ENCODE data around the gene LRMDA. TPM values are rescaled to one million over a fixed set of nuclear protein-coding genes. Genes with fewer than 3 reads are reported as not detected.

The LRMDA gene
- total RNA-seq, 5 donors from 2014 or later (not counting 1 experiment from before 2014, with no cell fraction given): 0.30 to 1.2 TPM; not detected in 3

DNA sequence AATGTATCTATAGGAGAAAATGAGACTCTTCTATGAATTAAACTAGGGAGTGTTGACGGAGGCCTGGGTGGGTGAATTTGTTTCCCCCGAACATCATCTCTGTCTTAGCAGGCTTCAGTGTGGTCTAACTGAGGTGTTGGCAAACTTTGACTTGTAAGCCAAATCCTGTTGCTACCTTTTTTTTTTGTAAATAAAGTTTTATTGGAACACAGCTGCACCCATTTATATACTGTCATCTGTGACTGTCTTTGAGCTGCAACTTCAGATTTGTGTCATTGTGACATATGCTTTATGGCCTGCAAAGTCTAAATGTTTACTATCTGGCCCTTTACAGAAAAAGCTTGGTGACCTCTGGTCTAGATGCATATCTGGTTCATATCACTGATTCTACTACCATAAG lies 455.9 kb downstream of the LRMDA start:
- H3K36me3 ChIP-seq (ENCODE audit: control insufficient read depth in 2 of 2, extremely low read depth in 1 of 2, insufficient read depth in 1 of 2, low read length in 1 of 2): no peaks in the 10 kb centered on the region
- Mint-ChIP-seq H3K27ac (no peak overlapping the region), H3K27me3 (peaks cover 0 to 4% of the 10 kb centered on the region in 2 donors), H3K4me1 (no peaks in the 10 kb centered on the region), H3K36me3 (no peaks in the 10 kb centered on the region), H3K9me3 (no peaks in the 10 kb centered on the region), H3K4me3 (no peak overlapping the region)
- no peak for DNase-seq
- H3K9me3 ChIP-seq: no peaks in the 10 kb centered on the region
- H3K27me3 ChIP-seq (replicated peaks in 1 of 2; ENCODE audit: control insufficient read depth in 2 of 2, extremely low read depth in 1 of 2, insufficient read depth in 2 of 2, low read length in 1 of 2): no peaks in the 10 kb centered on the region
- H3K4me1 ChIP-seq (ENCODE audit: control insufficient read depth in 1 of 2, extremely low read depth in 1 of 2, insufficient read depth in 2 of 2, low read length in 2 of 2): no peaks in the 10 kb centered on the region
- no peak for ATAC-seq (replicated peaks in 1 of 4)
- no peak overlapping the region for H3K27ac ChIP-seq (ENCODE audit: low read length)
- no peak overlapping the region for H3K4me3 ChIP-seq (ENCODE audit: control insufficient read depth in 1 of 2, extremely low read depth in 1 of 2, low read length in 1 of 2)
- POLR2A ChIA-PET: no interaction called here
- CTCF ChIA-PET: no interaction called here
- WGBS (ENCODE audit: insufficient coverage): 100% methylated on average over 1 of the region's 2 CpGs

DNA sequence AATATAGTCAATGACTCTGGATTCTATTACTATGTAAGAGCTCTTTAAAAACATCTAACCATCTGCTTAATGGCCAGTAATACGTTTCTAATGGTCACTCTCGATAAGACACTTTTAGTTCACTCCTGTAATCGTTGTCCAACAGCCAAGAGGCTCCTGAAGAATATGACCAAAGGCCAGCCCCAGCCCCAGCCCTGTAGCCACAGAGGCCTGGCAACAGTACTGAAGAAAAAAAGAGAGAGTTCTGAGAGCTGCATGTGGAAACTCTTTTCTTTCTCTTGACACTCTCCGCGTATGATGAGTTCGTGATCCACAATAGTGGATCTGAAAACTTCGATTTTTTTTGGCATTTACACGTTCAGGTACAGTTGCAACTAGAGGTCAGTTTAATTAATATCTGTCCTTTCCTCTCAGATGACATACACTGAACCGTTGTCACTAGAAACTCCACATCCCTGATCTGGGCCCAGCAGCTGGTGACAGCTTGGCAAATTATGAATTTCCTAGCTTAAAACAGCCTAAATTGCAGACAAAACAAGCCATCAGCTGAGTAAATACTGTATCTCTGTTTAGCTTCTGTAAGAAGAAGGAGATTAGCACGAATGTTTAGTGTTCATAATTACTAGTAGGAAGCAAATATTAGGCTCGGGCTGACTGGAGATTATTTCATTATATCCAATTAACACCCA lies 456.7 kb downstream of the LRMDA start:
- no peak overlapping the region for H3K27ac Mint-ChIP-seq
- H3K4me1 Mint-ChIP-seq: no peaks in the 10 kb centered on the region
- no peaks in the 10 kb centered on the region for H3K36me3 Mint-ChIP-seq
- WGBS (ENCODE audit: insufficient coverage): 80% methylated on average over 6 of the region's 11 CpGs
- no peaks in the 10 kb centered on the region for H3K9me3 Mint-ChIP-seq
- Histone ChIP-seq H3K27me3 (replicated peaks in 1 of 2; ENCODE audit: control insufficient read depth in 2 of 2, extremely low read depth in 1 of 2, insufficient read depth in 2 of 2, low read length in 1 of 2) (no peaks in the 10 kb centered on the region), H3K4me1 (ENCODE audit: control insufficient read depth in 1 of 2, extremely low read depth in 1 of 2, insufficient read depth in 2 of 2, low read length in 2 of 2) (no peaks in the 10 kb centered on the region), H3K4me3 (ENCODE audit: control insufficient read depth in 1 of 2, extremely low read depth in 1 of 2, low read length in 1 of 2) (no peak overlapping the region), H3K27ac (ENCODE audit: low read length) (no peak overlapping the region), H3K9me3 (no peaks in the 10 kb centered on the region), H3K36me3 (ENCODE audit: control insufficient read depth in 2 of 2, extremely low read depth in 1 of 2, insufficient read depth in 1 of 2, low read length in 1 of 2) (no peaks in the 10 kb centered on the region)
- no peak for DNase-seq
- ATAC-seq (replicated peaks in 1 of 4): no peak
- no peak overlapping the region for H3K4me3 Mint-ChIP-seq
- ChIA-PET CTCF (no interaction called here), POLR2A (no interaction called here)
- H3K27me3 Mint-ChIP-seq: peaks cover 0 to 4% of the 10 kb centered on the region in 2 donors

DNA sequence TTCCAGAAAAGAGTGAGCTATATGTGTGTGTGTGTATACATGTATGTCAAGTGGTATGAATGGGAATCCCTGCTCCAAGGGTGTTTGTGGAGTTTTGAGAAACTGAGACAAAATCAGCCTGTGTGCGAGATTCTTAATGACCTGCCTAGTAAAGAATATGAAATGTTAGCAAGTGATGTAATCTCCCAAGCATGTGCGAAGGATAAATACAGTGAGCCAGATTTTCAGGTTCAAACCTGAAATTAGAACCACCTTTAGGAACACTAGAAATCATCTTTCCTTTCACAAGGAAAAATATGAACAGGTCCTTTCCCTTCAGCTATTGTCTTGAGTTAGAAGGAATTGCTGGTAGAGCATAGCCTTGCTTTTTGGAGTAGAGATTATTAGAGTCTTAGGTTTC lies 457.6 kb downstream of the LRMDA start:
- Mint-ChIP-seq H3K27me3 (peaks cover 0 to 4% of the 10 kb centered on the region in 2 donors), H3K27ac (no peak overlapping the region), H3K4me1 (no peaks in the 10 kb centered on the region), H3K4me3 (no peak overlapping the region), H3K36me3 (no peaks in the 10 kb centered on the region), H3K9me3 (no peaks in the 10 kb centered on the region)
- POLR2A ChIA-PET: no interaction called here
- H3K27me3 ChIP-seq (replicated peaks in 1 of 2; ENCODE audit: control insufficient read depth in 2 of 2, extremely low read depth in 1 of 2, insufficient read depth in 2 of 2, low read length in 1 of 2): no peaks in the 10 kb centered on the region
- DNase-seq (no peak), ATAC-seq (replicated peaks in 1 of 4) (no peak)
- H3K36me3 ChIP-seq (ENCODE audit: control insufficient read depth in 2 of 2, extremely low read depth in 1 of 2, insufficient read depth in 1 of 2, low read length in 1 of 2): no peaks in the 10 kb centered on the region
- H3K9me3 ChIP-seq: no peaks in the 10 kb centered on the region
- no CpG with 5 or more reads among the region's 2 CpGs for WGBS (ENCODE audit: insufficient coverage)
- CTCF ChIA-PET: no interaction called here
- no peak overlapping the region for H3K27ac ChIP-seq (ENCODE audit: low read length)
- H3K4me3 ChIP-seq (ENCODE audit: control insufficient read depth in 1 of 2, extremely low read depth in 1 of 2, low read length in 1 of 2): no peak overlapping the region
- H3K4me1 ChIP-seq (ENCODE audit: control insufficient read depth in 1 of 2, extremely low read depth in 1 of 2, insufficient read depth in 2 of 2, low read length in 2 of 2): no peaks in the 10 kb centered on the region

DNA sequence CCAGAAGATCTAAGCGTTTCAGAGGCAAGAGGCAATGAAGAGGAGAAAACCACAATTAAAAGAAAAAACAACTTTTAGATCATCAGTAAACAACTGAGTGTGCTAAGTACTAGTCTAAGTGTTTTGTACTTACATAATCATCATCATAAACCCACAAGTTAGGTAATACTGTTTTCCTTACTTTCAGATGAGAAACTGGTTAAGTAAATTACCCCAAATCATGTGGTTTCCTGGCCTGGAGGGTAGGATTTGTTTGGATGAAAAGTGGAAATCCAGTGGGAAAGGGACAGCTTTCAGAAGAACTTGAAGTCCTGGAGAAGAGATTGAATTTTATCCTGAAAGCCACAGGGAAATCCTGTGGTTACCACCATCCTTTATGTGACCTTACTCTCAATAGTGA lies 463.3 kb downstream of the LRMDA start:
- H3K4me1 ChIP-seq (ENCODE audit: control insufficient read depth in 1 of 2, extremely low read depth in 1 of 2, insufficient read depth in 2 of 2, low read length in 2 of 2): no peaks in the 10 kb centered on the region
- Mint-ChIP-seq H3K36me3 (no peaks in the 10 kb centered on the region), H3K4me3 (no peak overlapping the region), H3K4me1 (no peaks in the 10 kb centered on the region), H3K27me3 (no peaks in the 10 kb centered on the region), H3K27ac (no peak overlapping the region), H3K9me3 (no peaks in the 10 kb centered on the region)
- CTCF ChIA-PET: no interaction called here
- H3K27me3 ChIP-seq (replicated peaks in 1 of 2; ENCODE audit: control insufficient read depth in 2 of 2, extremely low read depth in 1 of 2, insufficient read depth in 2 of 2, low read length in 1 of 2): no peaks in the 10 kb centered on the region
- DNase-seq: no peak
- H3K27ac ChIP-seq (ENCODE audit: low read length): no peak overlapping the region
- WGBS (ENCODE audit: insufficient coverage): no CpG with 5 or more reads among the region's 1 CpG
- no peaks in the 10 kb centered on the region for H3K9me3 ChIP-seq
- H3K4me3 ChIP-seq (ENCODE audit: control insufficient read depth in 1 of 2, extremely low read depth in 1 of 2, low read length in 1 of 2): no peak overlapping the region
- ATAC-seq (replicated peaks in 1 of 4): no peak
- no peaks in the 10 kb centered on the region for H3K36me3 ChIP-seq (ENCODE audit: control insufficient read depth in 2 of 2, extremely low read depth in 1 of 2, insufficient read depth in 1 of 2, low read length in 1 of 2)
- POLR2A ChIA-PET: no interaction called here

DNA sequence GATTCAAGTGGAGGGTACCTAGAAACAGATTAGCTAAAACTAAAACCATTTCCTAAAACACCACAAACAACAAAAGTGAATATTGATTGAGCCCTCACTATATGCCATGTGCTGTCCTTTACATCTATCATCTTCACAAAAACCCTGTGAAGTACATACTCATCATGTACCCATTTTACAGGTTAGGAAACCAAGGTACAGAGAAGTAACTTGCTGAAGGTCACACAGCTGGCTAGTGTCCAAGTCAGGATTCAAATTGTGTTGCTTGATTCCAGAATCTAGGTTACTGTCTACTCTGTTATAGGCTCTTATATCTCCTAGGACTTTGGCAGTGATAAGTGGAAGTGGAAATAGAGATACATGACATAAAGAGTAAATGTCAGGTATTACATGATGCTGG lies 463.8 kb downstream of the LRMDA start:
- Histone ChIP-seq H3K36me3 (ENCODE audit: control insufficient read depth in 2 of 2, extremely low read depth in 1 of 2, insufficient read depth in 1 of 2, low read length in 1 of 2) (no peaks in the 10 kb centered on the region), H3K4me3 (ENCODE audit: control insufficient read depth in 1 of 2, extremely low read depth in 1 of 2, low read length in 1 of 2) (no peak overlapping the region), H3K9me3 (no peaks in the 10 kb centered on the region), H3K4me1 (ENCODE audit: control insufficient read depth in 1 of 2, extremely low read depth in 1 of 2, insufficient read depth in 2 of 2, low read length in 2 of 2) (no peaks in the 10 kb centered on the region), H3K27me3 (replicated peaks in 1 of 2; ENCODE audit: control insufficient read depth in 2 of 2, extremely low read depth in 1 of 2, insufficient read depth in 2 of 2, low read length in 1 of 2) (no peaks in the 10 kb centered on the region), H3K27ac (ENCODE audit: low read length) (no peak overlapping the region)
- Mint-ChIP-seq H3K27me3 (no peaks in the 10 kb centered on the region), H3K27ac (no peak overlapping the region), H3K4me3 (no peak overlapping the region), H3K4me1 (no peaks in the 10 kb centered on the region), H3K9me3 (no peaks in the 10 kb centered on the region), H3K36me3 (no peaks in the 10 kb centered on the region)
- CTCF ChIA-PET: no interaction called here
- no peak for DNase-seq
- POLR2A ChIA-PET: no interaction called here
- ATAC-seq (replicated peaks in 1 of 4): no peak

DNA sequence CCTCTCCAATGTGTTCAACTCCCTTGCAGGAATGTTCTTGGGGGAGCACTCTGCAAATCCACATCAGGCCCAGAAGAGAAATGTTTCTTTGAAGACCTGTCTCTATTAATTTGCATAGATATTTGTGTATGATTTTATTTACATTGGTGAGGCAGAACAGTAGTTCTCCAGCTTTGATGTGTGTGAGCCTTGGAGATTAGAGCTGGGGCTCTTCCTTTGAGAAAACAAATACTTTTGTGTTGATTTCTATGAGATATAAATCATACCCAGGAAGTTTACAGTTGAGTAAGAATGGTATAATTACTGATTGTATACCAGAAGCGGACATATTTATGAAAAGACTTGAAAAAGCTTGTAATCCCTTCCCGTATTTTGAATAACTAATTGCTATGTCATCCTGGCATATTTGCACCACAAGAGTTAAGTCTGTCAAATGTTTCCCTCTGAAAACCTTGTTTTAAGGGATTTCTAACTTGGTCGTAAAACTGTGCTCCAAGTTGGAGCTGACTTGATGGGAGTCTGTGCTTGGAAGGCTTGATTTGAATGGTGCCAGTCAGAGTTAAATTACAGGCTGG lies 468.5 kb downstream of the LRMDA start:
- Histone ChIP-seq H3K36me3 (ENCODE audit: control insufficient read depth in 2 of 2, extremely low read depth in 1 of 2, insufficient read depth in 1 of 2, low read length in 1 of 2) (no peaks in the 10 kb centered on the region), H3K4me1 (ENCODE audit: control insufficient read depth in 1 of 2, extremely low read depth in 1 of 2, insufficient read depth in 2 of 2, low read length in 2 of 2) (no peaks in the 10 kb centered on the region), H3K27ac (ENCODE audit: low read length) (no peak overlapping the region), H3K27me3 (replicated peaks in 1 of 2; ENCODE audit: control insufficient read depth in 2 of 2, extremely low read depth in 1 of 2, insufficient read depth in 2 of 2, low read length in 1 of 2) (peaks cover 0 to 8% of the 10 kb centered on the region in 2 experiments), H3K9me3 (no peaks in the 10 kb centered on the region), H3K4me3 (ENCODE audit: control insufficient read depth in 1 of 2, extremely low read depth in 1 of 2, low read length in 1 of 2) (no peak overlapping the region)
- no peak overlapping the region for H3K27ac Mint-ChIP-seq
- no peak overlapping the region for H3K4me3 Mint-ChIP-seq
- no peaks in the 10 kb centered on the region for H3K36me3 Mint-ChIP-seq
- H3K27me3 Mint-ChIP-seq: peaks cover 8 to 13% of the 10 kb centered on the region in 2 donors
- H3K4me1 Mint-ChIP-seq: peaks cover 0 to 2% (median 0%) of the 10 kb centered on the region in 3 donors
- CTCF ChIA-PET: no interaction called here
- POLR2A ChIA-PET: no interaction called here
- ATAC-seq (replicated peaks in 1 of 4) (no peak), DNase-seq (no peak)
- H3K9me3 Mint-ChIP-seq: no peaks in the 10 kb centered on the region
- WGBS (ENCODE audit: insufficient coverage): 88% methylated on average over 1 of the region's 3 CpGs

DNA sequence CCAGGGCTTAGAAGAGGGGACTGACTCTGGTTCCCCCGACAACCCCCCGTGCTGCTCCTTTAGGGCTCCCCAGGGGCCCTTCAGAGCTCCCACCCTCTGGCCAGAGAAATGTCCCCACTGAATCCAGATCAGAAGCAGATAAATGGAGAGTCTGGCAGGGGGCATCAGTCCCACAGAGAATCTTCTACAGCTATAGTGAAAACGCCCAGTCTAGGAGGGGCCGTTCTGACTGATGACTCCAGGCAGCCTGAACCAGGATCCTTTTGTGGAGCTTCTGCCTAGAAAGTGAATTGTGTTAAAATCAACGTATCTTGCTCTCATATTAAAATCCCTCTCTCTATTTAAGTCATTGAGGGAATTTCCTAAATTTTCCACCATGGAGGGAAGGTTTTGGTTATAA lies 471.4 kb downstream of the LRMDA start:
- POLR2A ChIA-PET: no interaction called here
- H3K4me3 ChIP-seq (ENCODE audit: control insufficient read depth in 1 of 2, extremely low read depth in 1 of 2, low read length in 1 of 2): no peak overlapping the region
- H3K9me3 ChIP-seq: no peaks in the 10 kb centered on the region
- H3K36me3 Mint-ChIP-seq: no peaks in the 10 kb centered on the region
- H3K4me1 ChIP-seq (ENCODE audit: control insufficient read depth in 1 of 2, extremely low read depth in 1 of 2, insufficient read depth in 2 of 2, low read length in 2 of 2): no peaks in the 10 kb centered on the region
- peaks cover 0 to 2% (median 0%) of the 10 kb centered on the region in 3 donors for H3K4me1 Mint-ChIP-seq
- no peak overlapping the region for H3K27ac ChIP-seq (ENCODE audit: low read length)
- no peaks in the 10 kb centered on the region for H3K9me3 Mint-ChIP-seq
- WGBS (ENCODE audit: insufficient coverage): 100% methylated on average over 2 of the region's 5 CpGs
- ATAC-seq (replicated peaks in 1 of 4) (no peak), DNase-seq (no peak)
- no peak overlapping the region for H3K27ac Mint-ChIP-seq
- H3K36me3 ChIP-seq (ENCODE audit: control insufficient read depth in 2 of 2, extremely low read depth in 1 of 2, insufficient read depth in 1 of 2, low read length in 1 of 2): no peaks in the 10 kb centered on the region
- CTCF ChIA-PET: no interaction called here
- H3K4me3 Mint-ChIP-seq: no peak overlapping the region
- peaks cover 0 to 8% of the 10 kb centered on the region in 2 experiments for H3K27me3 ChIP-seq (replicated peaks in 1 of 2; ENCODE audit: control insufficient read depth in 2 of 2, extremely low read depth in 1 of 2, insufficient read depth in 2 of 2, low read length in 1 of 2)
- peaks cover 13% of the 10 kb centered on the region in 2 donors for H3K27me3 Mint-ChIP-seq

Data from T-cell (primary cell).